ENCODE data around the gene P2RY8.
"Not testable (repeated sequence)": the region's sequence is repeated elsewhere in the genome, so short reads cannot be mapped to it uniquely, and the experiment has no call there.

P2RY8 gene

GRCh38 chrX:1444561-1445500 lies 92.2 kb downstream of the P2RY8 start:
- DNase-seq (ENCODE audit: low spot score): no peak

DNA sequence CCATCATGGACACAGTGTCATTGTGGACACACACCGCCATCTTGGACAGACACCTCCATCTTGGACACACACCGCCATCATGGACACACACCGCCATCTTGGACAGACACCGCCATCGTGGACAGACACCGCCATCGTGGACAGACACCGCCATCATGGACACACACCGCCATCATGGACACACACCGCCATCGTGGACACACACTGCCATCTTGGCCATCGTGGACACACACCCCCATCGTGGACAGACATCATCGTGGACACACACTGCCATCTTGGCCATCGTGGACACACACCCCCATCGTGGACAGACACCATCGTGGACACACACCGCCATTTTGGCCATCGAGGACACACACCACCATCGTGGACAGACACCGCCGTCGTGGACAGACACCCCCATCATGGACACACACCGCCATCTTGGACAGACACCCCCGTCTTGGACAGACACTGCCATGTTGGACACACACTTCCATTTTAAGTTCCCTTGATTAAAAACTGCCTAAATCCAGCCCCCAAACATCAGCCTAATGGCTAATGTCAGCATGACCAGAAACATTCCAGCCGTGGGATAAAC lies 93.4 kb downstream of the P2RY8 start:
- no peak for DNase-seq (ENCODE audit: low spot score)

DNA sequence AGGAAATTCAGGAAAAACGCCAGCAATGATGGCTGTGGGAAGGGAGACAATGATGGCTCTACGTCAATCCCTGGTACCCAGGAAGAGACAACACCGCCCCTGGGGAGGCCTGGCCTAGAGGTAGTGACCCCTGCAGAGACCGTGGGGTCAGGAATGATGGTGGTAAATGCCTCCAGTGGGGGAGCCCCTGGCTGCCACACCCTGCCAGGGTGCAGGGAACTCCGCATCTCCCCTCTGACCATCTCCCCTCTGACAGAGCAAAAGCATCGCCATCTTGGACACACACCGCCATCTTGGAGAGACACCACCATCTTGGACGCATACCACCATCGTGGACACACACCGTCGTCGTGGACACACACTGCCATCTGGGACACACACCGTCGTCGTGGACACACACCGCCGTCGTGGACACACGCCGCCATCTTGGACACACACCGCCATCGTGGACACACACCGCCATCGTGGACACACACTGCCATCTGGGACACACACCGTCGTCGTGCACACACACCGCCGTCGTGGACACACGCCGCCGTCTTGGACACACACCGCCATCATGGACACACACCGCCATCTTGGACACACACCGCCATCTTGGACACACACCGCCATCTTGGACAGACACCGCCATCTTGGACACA lies 94.1 kb downstream of the P2RY8 start:
- no peak for DNase-seq (ENCODE audit: low spot score)

GRCh38 chrX:1442016-1442665 lies 94.8 kb downstream of the P2RY8 start:
- DNase-seq (ENCODE audit: low spot score): no peak

DNA sequence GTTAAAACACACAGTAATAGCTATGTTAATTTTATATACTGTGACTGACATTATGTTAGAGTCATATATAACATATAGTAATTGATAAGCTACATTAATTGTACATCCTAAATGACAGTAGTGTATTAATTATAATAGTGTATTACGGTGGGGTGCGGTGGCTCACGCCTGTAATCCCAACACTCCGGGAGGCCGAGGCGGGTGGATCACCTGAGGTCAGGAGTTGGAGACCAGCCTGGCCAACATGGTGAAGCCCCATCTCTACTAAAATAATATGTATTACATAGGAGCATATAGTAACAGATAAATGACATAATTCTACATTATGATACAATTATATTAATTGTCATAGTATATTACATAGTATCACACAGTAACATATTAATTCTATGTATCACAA lies 96.5 kb downstream of the P2RY8 start:
- no peak for DNase-seq (ENCODE audit: low spot score)

DNA sequence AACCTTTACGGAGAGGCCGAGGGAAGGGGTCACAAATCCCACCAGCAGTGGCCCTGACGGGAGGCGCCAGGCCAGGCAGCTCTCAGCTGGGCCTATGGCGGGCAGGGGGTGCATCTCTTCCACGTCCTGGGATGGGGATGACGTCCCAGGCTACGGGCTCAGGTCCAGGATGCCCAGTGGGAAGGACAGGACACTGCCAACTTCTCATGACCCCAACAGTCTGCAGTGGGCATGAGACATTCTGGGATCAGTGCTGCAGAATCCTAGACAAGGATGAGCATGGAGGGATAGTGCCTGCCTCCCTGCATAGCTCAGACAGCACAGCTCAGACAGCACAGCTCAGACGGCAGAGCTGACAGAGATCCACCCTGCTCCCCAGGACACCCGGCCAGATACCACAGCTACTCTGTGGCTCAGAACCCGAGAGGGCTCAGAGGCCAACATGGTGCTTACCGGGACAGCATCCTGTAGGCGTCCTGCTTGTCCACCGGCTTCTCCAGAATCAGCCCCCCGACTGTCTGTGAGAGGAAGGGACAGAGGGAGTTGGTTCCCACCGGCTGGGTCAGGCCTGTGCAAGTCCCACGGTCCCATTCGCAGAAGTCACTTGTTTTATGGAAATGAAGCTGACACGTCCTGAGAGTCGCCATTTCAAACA lies 101.6 kb downstream of the P2RY8 start:
- DNase-seq (ENCODE audit: low spot score): no peak

DNA sequence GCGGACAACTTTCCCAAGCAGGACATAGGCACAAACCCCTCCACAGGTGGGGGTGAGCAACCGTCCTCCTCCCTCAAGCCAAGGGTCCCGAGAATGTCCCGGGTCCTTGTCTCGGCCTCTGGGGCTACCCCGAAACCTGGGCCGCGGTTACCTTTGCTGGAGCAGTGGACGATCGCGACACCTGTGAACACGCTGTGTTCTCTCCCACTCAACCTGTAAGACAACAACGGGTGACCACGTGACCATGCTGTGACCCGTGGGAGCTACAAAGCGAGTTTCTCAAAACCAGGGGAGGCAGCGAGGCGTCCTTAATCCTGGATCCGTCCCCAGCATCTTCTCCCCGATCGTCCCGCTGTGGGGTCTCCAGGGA lies 102.1 kb downstream of the P2RY8 start:
- DNase-seq (ENCODE audit: low spot score): no peak

- DNase-seq (ENCODE audit: low spot score): no peak
These were observed 103.2 kb downstream of the P2RY8 start for GRCh38 chrX:1433646-1434357.

DNA sequence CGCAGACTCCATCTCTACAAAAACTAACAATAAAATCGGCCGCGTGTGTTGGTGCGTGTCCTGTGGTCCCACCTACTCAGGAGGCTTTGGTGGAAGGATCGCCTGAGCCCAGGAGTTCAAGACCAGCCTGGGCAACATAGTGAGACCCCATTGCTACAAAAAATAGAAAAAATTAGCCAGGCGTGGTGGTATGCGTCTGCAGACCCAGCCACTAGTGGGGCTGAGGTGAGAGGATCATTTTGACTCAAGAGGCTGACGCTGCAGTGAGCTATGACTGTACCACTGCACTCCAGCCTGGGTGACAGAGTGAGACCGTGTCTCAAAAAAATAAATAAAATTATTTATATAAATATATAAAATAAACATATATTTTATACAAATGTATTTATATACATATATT lies 106.5 kb downstream of the P2RY8 start:
- no peak for DNase-seq (ENCODE audit: low spot score)

DNA sequence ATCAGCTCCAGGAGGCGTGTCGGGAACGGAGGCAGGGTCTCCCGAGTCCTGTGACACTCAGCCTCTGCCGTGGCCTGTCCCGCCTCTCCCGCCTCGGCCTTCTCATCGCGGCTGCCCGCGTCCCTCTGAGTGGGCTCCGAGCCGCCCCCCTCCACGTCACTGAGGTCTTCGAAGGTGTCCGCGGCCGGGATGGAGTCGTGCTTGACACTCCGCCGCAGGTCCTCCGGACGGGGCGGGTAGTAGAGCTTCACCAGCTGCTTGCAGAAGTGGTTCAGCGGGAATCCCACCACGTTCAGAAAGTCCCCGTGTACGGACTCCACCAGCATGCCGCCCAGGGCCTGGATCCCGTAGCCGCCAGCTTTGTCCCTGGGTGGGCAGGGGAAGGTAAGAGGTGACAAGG lies 109.2 kb downstream of the P2RY8 start:
- no peak for DNase-seq (ENCODE audit: low spot score)

DNA sequence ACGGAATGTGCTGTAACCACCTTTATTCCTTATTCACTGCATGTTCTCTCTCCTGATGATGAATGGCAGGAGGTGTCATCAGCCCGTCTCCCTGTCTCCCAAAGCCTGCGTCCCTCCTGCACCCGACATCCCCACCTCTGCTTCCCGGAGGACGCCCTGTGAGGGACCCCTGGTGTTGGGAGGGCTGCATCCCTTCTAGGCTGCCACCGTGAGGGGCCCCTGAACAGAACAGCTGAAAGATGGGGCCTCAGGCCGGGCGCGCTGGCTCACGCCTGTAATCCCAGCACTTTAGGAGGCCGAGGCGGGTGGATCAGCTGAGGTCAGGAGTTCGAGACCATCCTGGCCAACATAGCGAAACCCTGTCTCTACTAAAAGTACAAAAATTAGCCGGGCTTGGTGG lies 110.7 kb downstream of the P2RY8 start:
- not testable (repeated sequence) for DNase-seq (ENCODE audit: low spot score)

GRCh38 chrX:1425381-1425780 lies 111.6 kb downstream of the P2RY8 start:
- no peak for DNase-seq (ENCODE audit: low spot score)

DNA sequence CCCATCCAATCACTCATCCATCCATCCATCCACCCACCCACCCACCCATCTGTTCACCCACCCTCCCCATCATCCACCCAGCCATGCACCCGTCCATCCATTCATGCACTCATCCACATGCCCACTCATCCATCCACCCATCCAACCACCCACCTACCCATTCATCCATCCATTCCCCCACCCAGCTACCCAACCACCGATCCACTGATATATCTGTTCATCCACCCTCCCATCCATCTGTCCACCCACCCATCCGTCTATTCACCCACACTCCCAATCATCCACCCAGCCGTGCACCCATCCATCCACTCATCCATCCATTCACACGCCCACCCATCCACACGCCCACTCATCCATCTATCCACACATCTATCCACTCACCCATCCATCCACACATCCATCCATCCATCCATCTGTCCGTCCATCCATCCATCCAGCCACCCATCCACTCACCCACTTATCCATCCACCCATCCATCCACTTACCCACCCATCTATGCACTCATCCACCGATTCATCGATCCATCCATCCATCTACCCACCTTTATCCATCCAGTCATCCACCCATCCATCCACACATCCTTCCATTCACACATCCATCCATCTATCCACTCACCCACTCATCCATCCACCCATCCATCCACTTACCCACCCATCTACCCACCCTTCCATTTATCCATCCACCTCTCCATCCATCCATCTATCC lies 112.7 kb downstream of the P2RY8 start:
- DNase-seq (ENCODE audit: low spot score): no peak

DNA sequence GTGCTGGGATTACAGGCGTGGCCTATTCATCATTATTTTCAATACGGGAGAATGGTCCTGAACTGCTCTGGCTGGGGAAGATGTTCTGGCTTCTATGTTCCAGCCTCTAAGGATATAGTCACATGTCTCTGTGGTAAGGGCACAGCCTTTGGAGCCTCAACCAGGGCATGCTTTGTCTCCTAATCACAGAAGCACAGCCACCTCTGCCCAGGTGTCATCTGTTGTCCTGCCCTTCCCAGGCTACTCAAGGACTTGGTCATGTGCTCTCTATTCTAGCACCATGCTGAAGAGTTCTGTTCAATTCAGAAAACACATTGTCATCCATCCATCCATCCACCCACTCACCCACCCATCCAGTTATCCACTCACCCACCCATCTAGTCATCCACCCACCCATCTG lies 113.8 kb downstream of the P2RY8 start:
- DNase-seq (ENCODE audit: low spot score): no peak

- no peak for DNase-seq (ENCODE audit: low spot score)
These were observed 114.9 kb downstream of the P2RY8 start for GRCh38 chrX:1422135-1422465.

DNA sequence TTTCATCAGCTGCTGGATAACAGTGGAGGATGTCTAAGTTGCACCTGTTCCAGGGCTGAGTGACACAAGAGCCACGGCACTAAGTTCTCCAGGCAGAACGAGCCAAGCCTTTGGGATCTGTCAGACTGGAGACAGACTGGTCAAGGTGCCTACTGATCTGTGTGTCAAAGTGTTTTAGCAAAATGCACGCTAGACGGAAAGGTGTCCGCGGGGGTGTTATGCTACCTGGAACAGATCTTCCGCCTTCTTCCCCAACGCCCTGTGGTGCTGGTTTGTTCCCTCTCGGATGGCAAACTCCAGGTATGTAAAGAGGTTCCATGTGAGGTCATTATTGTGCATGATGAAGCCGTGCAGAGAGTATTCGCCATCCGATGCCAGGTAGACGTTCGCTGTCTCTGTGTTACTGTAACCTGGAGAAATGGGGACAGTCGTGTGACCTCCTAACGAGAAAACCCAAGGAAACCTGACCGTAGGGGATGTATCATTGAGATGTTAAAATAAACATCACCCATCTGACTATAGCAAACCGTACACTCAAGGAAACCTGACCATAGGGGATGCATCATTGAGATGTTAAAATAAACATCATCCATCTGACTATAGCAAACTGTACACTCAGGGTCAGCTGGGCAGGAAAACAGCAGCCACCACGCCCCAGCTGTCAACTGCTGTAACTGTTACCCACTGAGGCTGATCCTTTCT lies 115.4 kb downstream of the P2RY8 start:
- no peak for DNase-seq (ENCODE audit: low spot score)

GRCh38 chrX:1420371-1420770 lies 116.6 kb downstream of the P2RY8 start:
- no peak for DNase-seq (ENCODE audit: low spot score)

DNA sequence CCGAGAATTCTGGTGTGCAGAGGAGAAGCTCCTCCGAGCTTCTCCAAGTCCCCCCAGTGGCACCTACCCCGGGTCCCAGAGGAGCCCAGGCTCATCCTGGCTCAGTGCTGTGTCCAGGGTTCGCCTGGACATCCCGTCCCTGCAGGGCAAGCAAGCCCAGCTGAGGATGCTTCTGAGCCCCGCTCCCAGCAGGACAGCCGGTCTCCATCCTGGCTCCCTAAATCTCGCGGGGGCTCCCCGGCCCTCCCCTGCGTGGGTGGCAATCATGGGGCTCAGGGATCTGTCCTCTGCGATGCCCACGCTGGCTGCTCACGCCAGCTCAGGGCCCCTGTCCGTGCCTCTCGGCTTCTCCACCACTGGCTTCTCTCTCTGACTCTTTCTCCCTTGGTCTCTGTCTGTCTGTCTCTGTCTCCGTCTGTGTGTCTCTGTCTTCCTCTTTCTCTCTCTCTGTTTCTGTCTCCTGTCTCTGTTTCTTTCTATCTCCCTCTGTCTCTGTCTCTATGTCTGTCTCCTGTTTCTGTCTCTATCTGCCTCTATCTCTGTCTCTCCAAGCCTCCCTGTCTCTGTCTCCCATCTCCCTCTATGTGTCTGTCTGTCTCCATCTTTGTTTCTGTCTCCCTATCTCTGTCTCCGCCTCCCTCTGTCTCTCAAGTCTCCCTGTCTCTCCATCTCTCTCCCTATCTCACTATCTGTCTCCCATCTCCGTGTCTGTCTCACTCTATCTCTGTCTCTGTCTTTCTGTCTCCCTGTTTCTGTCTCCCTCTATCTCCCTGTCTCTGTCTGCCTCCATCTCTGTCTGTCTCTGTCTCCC lies 117.2 kb downstream of the P2RY8 start:
- DNase-seq (ENCODE audit: low spot score): no peak

DNA sequence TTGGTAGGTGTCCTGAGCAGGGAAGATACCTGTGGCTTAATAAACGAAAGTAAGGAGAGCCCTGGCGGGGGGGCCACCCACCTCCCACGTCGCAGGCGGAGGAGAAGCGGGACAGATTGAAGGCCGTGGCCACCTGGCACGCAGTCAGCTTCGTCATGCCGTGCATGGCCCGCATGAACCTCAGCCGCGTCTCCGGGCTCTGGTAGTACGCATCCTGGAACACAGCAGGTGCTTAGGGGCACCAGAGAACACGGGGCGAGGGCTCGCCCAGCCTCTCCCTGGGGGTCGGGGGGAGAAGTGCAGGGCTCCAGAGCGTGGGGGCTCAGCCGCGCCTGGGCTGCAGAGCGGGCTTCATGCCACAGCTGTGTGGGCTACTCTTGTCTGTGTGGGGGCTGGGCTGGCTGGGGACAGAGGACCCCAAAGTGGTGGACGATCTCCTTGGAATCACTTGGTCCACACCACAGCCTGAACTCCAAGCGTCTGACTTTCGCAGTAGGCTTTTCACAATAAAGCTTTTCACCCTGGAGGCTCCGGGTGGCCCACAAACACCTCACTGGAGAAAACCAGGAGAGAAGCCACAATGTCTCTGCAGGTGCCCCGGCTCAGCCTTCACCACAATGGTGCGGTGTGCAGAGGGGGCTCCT lies 118.0 kb downstream of the P2RY8 start:
- no peak for DNase-seq (ENCODE audit: low spot score)
